ENCODE data around the gene GYPB.
"Not testable (repeated sequence)": the region's sequence is repeated elsewhere in the genome, so short reads cannot be mapped to it uniquely, and the experiment has no call there.

Gene GYPB

GRCh38 chr4:144022772-144023400 lies 3.7 kb upstream of the GYPB start:
- POLR2A ChIA-PET; H3K4me3 ChIP-seq (ENCODE audit: low read depth, low read length); CTCF ChIA-PET; DNase-seq (ENCODE audit: low read depth, low spot score): not testable (repeated sequence)

- H3K4me3 ChIP-seq (ENCODE audit: low read depth, low read length); POLR2A ChIA-PET; DNase-seq (ENCODE audit: low read depth, low spot score): not testable (repeated sequence)
- TF ChIP-seq CTCF (IDR thresholded peaks at IDR 0.05; ENCODE audit: insufficient read depth, low read length, missing control alignments): peak; percentile 37
- CTCF ChIA-PET: interaction anchor here (0.7 kb wide), 1 partner anchor 248 kb away, joined by 3 read pairs; no protein-coding TSS in a partner anchor
Measured at GRCh38 chr4:144021336-144021990, 2.3 kb upstream of the GYPB start.

GRCh38 chr4:144018223-144019000 lies 768 bp downstream of the GYPB start:
- H3K4me3 ChIP-seq (ENCODE audit: low read depth, low read length); DNase-seq (ENCODE audit: low read depth, low spot score); POLR2A ChIA-PET; CTCF ChIA-PET: not testable (repeated sequence)

GRCh38 chr4:144017271-144017670 lies 1.9 kb downstream of the GYPB start:
- DNase-seq (ENCODE audit: low read depth, low spot score); H3K4me3 ChIP-seq (ENCODE audit: low read depth, low read length); CTCF ChIA-PET; POLR2A ChIA-PET: not testable (repeated sequence)

- POLR2A ChIA-PET; DNase-seq (ENCODE audit: low read depth, low spot score); CTCF ChIA-PET; H3K4me3 ChIP-seq (ENCODE audit: low read depth, low read length): not testable (repeated sequence)
Measured at GRCh38 chr4:144016057-144016605, 3.0 kb downstream of the GYPB start.

- TF ChIP-seq CTCF (IDR thresholded peaks at IDR 0.05; ENCODE audit: insufficient read depth, low read length, missing control alignments): no peak
- POLR2A ChIA-PET: no interaction called here
Measured at GRCh38 chr4:144014808-144015207, 4.4 kb downstream of the GYPB start.

GRCh38 chr4:144008602-144009001 lies 10.6 kb downstream of the GYPB start:
- DNase-seq (ENCODE audit: low read depth, low spot score); POLR2A ChIA-PET; CTCF ChIA-PET; H3K4me3 ChIP-seq (ENCODE audit: low read depth, low read length): not testable (repeated sequence)

More at GRCh38 chr4:144014808-144015207, 4.4 kb downstream of the GYPB start:
- DNase-seq (ENCODE audit: low read depth, low spot score): no peak
- no peak overlapping the region for H3K4me3 ChIP-seq (ENCODE audit: low read depth, low read length)
- CTCF ChIA-PET: no interaction called here

- DNase-seq (ENCODE audit: low read depth, low spot score); CTCF ChIA-PET; POLR2A ChIA-PET; H3K4me3 ChIP-seq (ENCODE audit: low read depth, low read length): not testable (repeated sequence)
Measured at GRCh38 chr4:144007960-144008359, 11.2 kb downstream of the GYPB start.

GRCh38 chr4:144006200-144006803 lies 12.9 kb downstream of the GYPB start:
- CTCF ChIA-PET; H3K4me3 ChIP-seq (ENCODE audit: low read depth, low read length); DNase-seq (ENCODE audit: low read depth, low spot score); POLR2A ChIA-PET: not testable (repeated sequence)

- CTCF ChIA-PET; POLR2A ChIA-PET; DNase-seq (ENCODE audit: low read depth, low spot score): not testable (repeated sequence)
Measured at GRCh38 chr4:144005558-144005953, 13.6 kb downstream of the GYPB start.

GRCh38 chr4:144004868-144005557 lies 14.2 kb downstream of the GYPB start:
- H3K4me3 ChIP-seq (ENCODE audit: low read depth, low read length); CTCF ChIA-PET; POLR2A ChIA-PET: not testable (repeated sequence)
- peak; percentile 12 for DNase-seq (ENCODE audit: low read depth, low spot score)

More at GRCh38 chr4:144005558-144005953, 13.6 kb downstream of the GYPB start:
- H3K4me3 ChIP-seq (ENCODE audit: low read depth, low read length): not testable (repeated sequence)

GRCh38 chr4:144003890-144004265 lies 15.3 kb downstream of the GYPB start:
- CTCF ChIA-PET; H3K4me3 ChIP-seq (ENCODE audit: low read depth, low read length); POLR2A ChIA-PET; DNase-seq (ENCODE audit: low read depth, low spot score): not testable (repeated sequence)

- CTCF ChIA-PET; POLR2A ChIA-PET; DNase-seq (ENCODE audit: low read depth, low spot score); H3K4me3 ChIP-seq (ENCODE audit: low read depth, low read length): not testable (repeated sequence)
Measured at GRCh38 chr4:144003205-144003889, 15.8 kb downstream of the GYPB start.
